Skeletal muscle tissue (tissue), 4 donors: ENCODE measurements around the gene FHIT. TPM values are rescaled to one million over a fixed set of nuclear protein-coding genes. Genes with fewer than 3 reads are reported as not detected.
"Not testable (repeated sequence)": the region's sequence is repeated elsewhere in the genome, so short reads cannot be mapped to it uniquely, and the experiment has no call there.

Experiments used
- H3K27ac ChIP-seq: one replicate; pipeline ENCODE4 v1.7.0; 2013; ENCODE audit warnings: mild to moderate bottlenecking, low read depth, low read length, inconsistent platforms
- H3K27me3 ChIP-seq, 3 donors: one replicate each; pipeline ENCODE4 v1.7.0; 2013; ENCODE audit warnings: low read length in 3 of 3; ENCODE audit not compliant: control insufficient read depth in 3 of 3, insufficient read depth in 3 of 3
- H3K36me3 ChIP-seq, 3 donors: one replicate each; pipeline ENCODE4 v1.7.0; 2013; ENCODE audit warnings: low read length in 3 of 3; ENCODE audit not compliant: control insufficient read depth in 3 of 3, insufficient read depth in 3 of 3
- H3K4me1 ChIP-seq, 3 donors: one replicate each; pipeline ENCODE4 v1.7.0; 2013; ENCODE audit warnings: low read length in 3 of 3, mild to moderate bottlenecking in 3 of 3; ENCODE audit not compliant: control insufficient read depth in 3 of 3, insufficient read depth in 3 of 3
- H3K4me3 ChIP-seq, 3 donors: one replicate each; pipeline ENCODE4 v1.7.0; 2013; ENCODE audit warnings: low read length in 3 of 3
- H3K9ac ChIP-seq, 3 donors: one replicate each; pipeline ENCODE4 v1.7.0; 2013; ENCODE audit warnings: low read length in 3 of 3, mild to moderate bottlenecking in 3 of 3, moderate library complexity in 2 of 3, low read depth in 1 of 3
- H3K9me3 ChIP-seq, 3 donors: one replicate each; pipeline ENCODE4 v1.7.0; 2013; ENCODE audit warnings: low read length in 3 of 3; ENCODE audit not compliant: control insufficient read depth in 3 of 3
- total RNA-seq: library from RNA; depleted of rRNA; stranded (reverse); fragments of >200 nt; gene quantifications from one replicate; pipeline ENCODE4 v1.2.3, GENCODE V29; 2014
- donor health status: Osteomylitis.

FHIT gene
- total RNA-seq, 1 donor from 2014 or later: 4.2 TPM

DNA sequence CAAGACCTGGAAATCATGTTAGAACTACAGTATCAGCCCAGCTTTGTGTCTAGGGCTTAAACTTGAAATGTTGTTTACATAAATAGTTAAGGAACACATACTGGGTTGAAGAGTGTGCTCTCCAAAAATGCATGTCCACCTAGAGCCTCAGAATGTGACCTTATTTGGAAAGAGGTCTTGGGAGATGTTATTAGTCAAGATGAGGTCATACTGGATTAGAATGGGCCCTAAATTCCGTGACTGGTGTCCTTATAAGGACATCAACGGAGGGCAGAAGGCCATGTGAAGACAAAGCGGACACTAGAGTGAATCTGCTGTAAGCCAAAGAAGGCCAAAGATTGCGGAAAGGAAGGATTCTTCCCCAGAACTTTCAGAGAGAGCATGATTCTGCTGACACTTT is 1442.2 kb downstream of the FHIT start:
- no peaks in the 10 kb centered on the region for H3K9me3 ChIP-seq
- no peak overlapping the region for H3K9ac ChIP-seq
- H3K4me3 ChIP-seq: no peak overlapping the region
- no peaks in the 10 kb centered on the region for H3K36me3 ChIP-seq
- peaks cover 0 to 2% (median 0%) of the 10 kb centered on the region in 3 donors for H3K4me1 ChIP-seq
- H3K27me3 ChIP-seq: no peaks in the 10 kb centered on the region
- peak overlapping the region; percentile 19 for H3K27ac ChIP-seq

DNA sequence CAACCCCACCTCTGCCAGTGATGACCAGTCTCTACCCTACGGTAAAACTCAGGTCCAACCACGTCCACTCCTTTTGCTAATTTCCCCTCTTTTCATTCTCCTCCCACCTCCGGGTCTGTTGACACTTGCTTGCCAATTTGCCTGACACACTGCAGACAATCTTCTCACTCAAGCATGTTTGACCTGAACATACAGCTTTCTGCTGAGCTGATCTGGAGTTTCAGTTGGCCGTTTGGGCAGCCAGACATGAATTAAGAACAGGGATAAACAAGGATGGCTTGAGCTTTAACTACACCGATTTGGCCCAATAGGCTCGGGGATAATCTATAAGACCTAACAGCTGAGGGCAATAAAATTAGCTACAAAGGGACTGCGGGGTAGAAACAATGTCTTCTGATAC is 1442.8 kb downstream of the FHIT start:
- Histone ChIP-seq H3K4me3 (no peak overlapping the region), H3K9ac (no peak overlapping the region), H3K36me3 (no peaks in the 10 kb centered on the region), H3K27me3 (no peaks in the 10 kb centered on the region), H3K4me1 (peaks cover 0 to 2% (median 0%) of the 10 kb centered on the region in 3 donors), H3K27ac (no peak overlapping the region), H3K9me3 (no peaks in the 10 kb centered on the region)

DNA sequence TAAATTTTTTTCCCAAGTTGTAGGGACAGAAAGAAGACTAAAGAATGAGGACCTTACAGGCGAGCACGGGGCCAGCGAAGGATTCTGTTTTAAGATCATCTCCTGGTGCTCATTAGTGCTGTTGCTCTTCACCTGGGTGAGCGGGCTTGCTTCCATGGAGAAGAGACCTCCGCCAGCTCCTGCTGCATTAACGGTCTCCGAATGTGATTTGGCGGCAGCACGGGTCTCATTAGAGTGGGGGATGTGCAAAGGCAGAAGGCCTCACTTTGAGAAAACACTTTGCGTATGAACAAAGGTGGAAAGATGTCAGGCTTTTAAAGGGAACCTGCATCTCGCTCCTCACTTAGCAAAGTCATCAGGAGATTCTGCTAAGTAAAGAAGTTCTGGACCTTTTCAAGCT is 1448.0 kb downstream of the FHIT start:
- H3K36me3 ChIP-seq: no peaks in the 10 kb centered on the region
- H3K27me3 ChIP-seq: no peaks in the 10 kb centered on the region
- no peaks in the 10 kb centered on the region for H3K9me3 ChIP-seq
- H3K9ac ChIP-seq: no peak overlapping the region
- H3K27ac ChIP-seq: no peak overlapping the region
- no peak overlapping the region for H3K4me3 ChIP-seq
- no peaks in the 10 kb centered on the region for H3K4me1 ChIP-seq

DNA sequence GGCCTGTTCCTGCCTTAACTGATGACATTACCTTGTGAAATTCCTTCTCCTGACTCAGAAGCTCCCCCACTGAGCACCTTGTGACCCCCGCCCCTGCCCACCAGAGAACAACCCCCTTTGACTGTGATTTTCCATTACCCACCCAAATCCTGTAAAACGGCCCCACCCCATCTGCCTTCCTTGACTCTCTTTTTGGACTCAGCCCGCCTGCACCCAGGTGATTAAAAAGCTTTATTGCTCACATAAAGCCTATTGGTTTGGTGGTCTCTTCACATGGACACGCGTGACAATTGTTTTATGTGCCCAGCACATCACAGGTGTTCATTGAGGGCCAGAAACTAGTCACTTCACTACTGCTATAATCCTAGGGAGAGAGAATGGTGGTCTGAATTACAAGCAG is 1448.8 kb downstream of the FHIT start:
- H3K9ac ChIP-seq, H3K9me3 ChIP-seq, H3K4me3 ChIP-seq, H3K27me3 ChIP-seq, H3K36me3 ChIP-seq, H3K4me1 ChIP-seq, H3K27ac ChIP-seq: not testable (repeated sequence)

DNA sequence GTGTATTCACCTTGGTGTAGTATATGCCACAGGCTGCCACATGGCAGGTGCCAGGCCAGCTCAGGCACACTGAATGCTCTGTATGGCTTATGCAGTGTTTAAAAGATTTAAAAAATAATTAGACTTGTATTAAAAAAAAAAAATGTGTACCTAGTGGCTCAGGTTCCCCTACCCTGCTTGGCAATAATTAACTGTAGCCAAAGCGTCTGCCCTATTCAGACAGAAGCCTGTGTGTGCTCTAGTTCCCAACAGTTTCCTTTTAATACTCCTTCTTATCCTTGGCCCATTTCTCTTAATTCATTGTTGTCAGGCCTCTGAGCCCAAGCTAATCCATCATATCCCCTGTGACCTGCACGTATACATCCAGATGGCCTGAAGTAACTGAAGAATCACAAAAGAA is 1449.2 kb downstream of the FHIT start:
- Histone ChIP-seq H3K9me3 (no peaks in the 10 kb centered on the region), H3K4me3 (no peak overlapping the region), H3K9ac (no peak overlapping the region), H3K27me3 (no peaks in the 10 kb centered on the region), H3K4me1 (no peaks in the 10 kb centered on the region), H3K36me3 (no peaks in the 10 kb centered on the region), H3K27ac (no peak overlapping the region)

DNA sequence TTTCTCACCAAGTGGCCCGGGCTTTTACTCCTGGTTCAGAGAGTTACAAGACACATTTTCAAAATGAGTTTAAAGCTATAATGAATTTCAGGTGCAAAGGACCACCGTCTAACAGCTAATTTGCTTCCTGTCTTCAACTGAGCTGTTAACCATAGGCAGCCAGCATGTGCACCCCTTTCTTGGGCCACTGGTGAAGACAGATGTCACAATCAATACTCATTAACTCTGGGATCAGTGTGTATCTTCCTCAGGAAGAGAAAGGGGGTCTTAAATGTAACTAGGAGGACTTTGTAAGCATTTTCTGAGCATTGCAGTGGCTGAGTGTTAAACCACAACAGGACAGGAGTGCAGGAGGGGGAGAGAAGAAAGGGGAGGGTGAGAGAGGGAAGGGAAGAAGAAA is 1450.8 kb downstream of the FHIT start:
- no peaks in the 10 kb centered on the region for H3K4me1 ChIP-seq

DNA sequence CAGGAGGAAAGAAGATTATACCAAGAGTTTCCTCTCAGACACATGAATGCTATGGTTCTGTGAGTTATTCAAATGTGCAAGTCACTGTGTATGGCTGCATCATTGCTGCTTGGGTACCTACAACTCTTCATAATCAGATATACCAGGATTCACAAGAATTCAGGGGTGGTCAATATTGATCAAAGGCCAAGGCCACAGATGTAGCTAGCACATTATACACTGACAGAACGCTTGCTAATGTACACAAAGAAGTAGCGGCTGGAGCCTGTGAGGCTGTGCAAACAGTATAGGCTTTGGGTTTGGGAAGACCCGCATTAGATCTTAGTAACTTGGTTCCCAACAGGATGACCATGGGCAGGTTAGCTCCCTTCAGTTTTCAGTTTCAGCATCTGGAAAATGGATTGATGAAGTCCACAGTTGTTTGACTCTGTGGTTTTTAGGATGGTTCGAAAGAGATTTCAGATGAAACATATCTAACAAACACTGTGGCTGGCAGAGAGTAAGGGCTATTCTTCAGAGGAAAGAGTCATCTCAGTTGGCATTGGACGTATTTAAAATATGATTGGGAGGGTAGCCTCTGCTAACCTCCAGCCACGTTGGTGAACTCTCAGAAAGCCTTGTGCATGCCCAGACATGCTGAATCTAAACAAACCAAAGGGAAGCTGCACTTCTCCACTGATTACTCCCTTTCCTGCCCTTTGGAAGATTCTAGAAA is 1452.7 kb downstream of the FHIT start:
- Histone ChIP-seq H3K27me3 (no peaks in the 10 kb centered on the region), H3K36me3 (no peaks in the 10 kb centered on the region), H3K9me3 (no peaks in the 10 kb centered on the region), H3K4me3 (no peak overlapping the region), H3K9ac (no peak overlapping the region), H3K27ac (no peak overlapping the region), H3K4me1 (no peaks in the 10 kb centered on the region)

More for the DNA sequence above, 1450.8 kb downstream of the FHIT start:
- Histone ChIP-seq H3K4me3 (no peak overlapping the region), H3K9me3 (no peaks in the 10 kb centered on the region), H3K9ac (no peak overlapping the region), H3K36me3 (no peaks in the 10 kb centered on the region), H3K27ac (no peak overlapping the region), H3K27me3 (no peaks in the 10 kb centered on the region)

DNA sequence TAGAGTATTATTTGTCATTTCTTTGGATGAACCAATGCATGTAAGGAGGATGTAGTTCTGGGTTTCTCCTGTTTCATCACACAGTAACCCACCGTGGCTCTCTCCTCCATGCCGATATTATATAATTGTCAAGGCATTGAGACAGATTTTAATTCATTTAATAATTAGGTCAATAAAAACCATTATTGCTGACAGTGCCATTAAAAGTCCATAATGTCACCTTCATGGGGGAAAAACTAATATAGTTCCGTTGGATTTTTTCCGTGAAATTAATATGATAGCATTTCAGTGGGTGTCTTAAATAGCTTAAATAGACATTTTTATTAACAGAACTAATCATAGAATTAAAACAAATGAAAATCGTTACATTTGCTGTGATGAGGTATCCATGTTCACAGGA is 1453.7 kb downstream of the FHIT start:
- Histone ChIP-seq H3K4me1 (no peaks in the 10 kb centered on the region), H3K9ac (no peak overlapping the region), H3K9me3 (no peaks in the 10 kb centered on the region), H3K27me3 (no peaks in the 10 kb centered on the region), H3K36me3 (no peaks in the 10 kb centered on the region), H3K4me3 (no peak overlapping the region), H3K27ac (no peak overlapping the region)

DNA sequence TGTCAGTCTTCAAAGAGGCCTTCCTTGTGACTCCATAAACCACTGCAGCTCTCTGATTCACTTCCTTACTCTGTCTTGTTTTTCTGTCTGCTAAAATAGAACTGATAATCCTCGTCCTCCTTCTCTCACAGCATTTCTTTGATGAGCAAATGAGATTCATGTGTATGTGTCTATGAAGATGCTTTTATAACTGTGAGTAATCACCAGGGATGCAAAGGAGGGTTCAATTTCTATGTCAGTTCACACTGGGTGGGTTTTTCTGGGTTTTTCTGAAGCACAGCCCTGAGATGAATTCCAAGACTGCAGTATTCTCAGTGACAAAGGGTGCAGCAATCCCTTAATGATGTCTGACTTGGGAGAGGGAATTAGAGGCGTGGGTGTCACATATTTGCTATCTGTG is 1454.8 kb downstream of the FHIT start:
- no peaks in the 10 kb centered on the region for H3K4me1 ChIP-seq
- no peaks in the 10 kb centered on the region for H3K36me3 ChIP-seq
- H3K4me3 ChIP-seq: no peak overlapping the region
- H3K27ac ChIP-seq: no peak overlapping the region
- H3K27me3 ChIP-seq: no peaks in the 10 kb centered on the region
- H3K9ac ChIP-seq: no peak overlapping the region
- H3K9me3 ChIP-seq: no peaks in the 10 kb centered on the region

DNA sequence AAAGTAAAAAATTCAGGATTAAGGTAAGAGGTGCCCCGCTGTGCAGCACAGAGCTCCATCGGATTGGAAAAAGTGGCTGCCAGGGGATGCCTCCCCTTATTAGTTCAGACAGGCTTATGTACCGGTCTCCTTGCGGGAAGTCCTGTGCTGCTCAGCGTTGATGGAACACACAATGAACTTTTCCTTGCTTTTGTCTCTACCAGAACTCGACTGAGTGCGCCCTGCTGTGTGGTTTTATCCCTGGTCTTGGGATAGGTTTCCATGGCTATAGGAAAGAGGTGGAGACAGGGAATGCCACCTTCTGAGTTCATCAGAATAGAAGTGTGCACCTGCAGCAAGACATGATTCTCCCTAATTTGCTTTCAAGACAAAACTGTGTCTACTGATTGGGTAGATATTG is 1455.5 kb downstream of the FHIT start:
- H3K27ac ChIP-seq: no peak overlapping the region
- H3K4me3 ChIP-seq: no peak overlapping the region
- H3K9me3 ChIP-seq: no peaks in the 10 kb centered on the region
- no peaks in the 10 kb centered on the region for H3K4me1 ChIP-seq
- H3K9ac ChIP-seq: no peak overlapping the region
- no peaks in the 10 kb centered on the region for H3K36me3 ChIP-seq
- no peaks in the 10 kb centered on the region for H3K27me3 ChIP-seq
